HEK293 (cell line): Measurements from ENCODE around the gene SLC8A3.

Experiments
- CTCF ChIP-seq: fragments of 450-650 bp; formaldehyde crosslinking; IDR thresholded peaks from 2 replicates; pipeline ENCODE4 v1.5.1; 2016; ENCODE audit warnings: missing biosample characterization, missing genetic modification characterization
- KLF10 ChIP-seq: fragments of 450-650 bp; IDR thresholded peaks from 2 replicates; pipeline ENCODE4 v1.5.1; 2018; ENCODE audit warnings: missing biosample characterization, mild to moderate bottlenecking, missing genetic modification characterization
- TCF7L2 ChIP-seq: IDR thresholded peaks from 2 replicates; pipeline ENCODE4 v1.6.1; 2011; ENCODE audit warnings: low read depth, mild to moderate bottlenecking, inconsistent platforms, low read length, moderate library complexity, borderline replicate concordance
- ZBTB10 ChIP-seq: fragments of 450-650 bp; formaldehyde crosslinking; IDR thresholded peaks from 2 replicates; pipeline ENCODE4 v1.5.1; 2016; ENCODE audit warnings: missing biosample characterization, missing genetic modification characterization
- ZBTB20 ChIP-seq: fragments of 450-650 bp; formaldehyde crosslinking; IDR thresholded peaks from 2 replicates; pipeline ENCODE4 v1.5.1; 2016; ENCODE audit warnings: missing biosample characterization, missing genetic modification characterization
- ZNF555 ChIP-seq: fragments of 450-650 bp; formaldehyde crosslinking; conservative IDR thresholded peaks from 2 replicates; pipeline ENCODE4 v1.5.1; 2017; ENCODE audit warnings: missing biosample characterization, mild to moderate bottlenecking, missing genetic modification characterization, inconsistent platforms

- TF ChIP-seq CTCF (tag by site-specific recombination) (no peak), KLF10 (tag by site-specific recombination) (no peak), TCF7L2 (no peak), ZBTB20 (tag by site-specific recombination) (no peak), ZNF555 (no peak), ZBTB10 (tag by site-specific recombination) (no peak)
Observed at GRCh38 chr14:70212752-70213151, 24.0 kb upstream of the SLC8A3 start.
